Uterus (tissue), 4 donors: ENCODE data around the gene NAA30. TPM values are rescaled to one million over a fixed set of nuclear protein-coding genes. Genes with fewer than 3 reads are reported as not detected.
"Not testable (repeated sequence)": the region's sequence is repeated elsewhere in the genome, so short reads cannot be mapped to it uniquely, and the experiment has no call there.

Experiments used
- DNase-seq, 2 donors: peaks; one replicate each; pipeline ENCODE4 v3.0.0-alpha.2; 2019 to 2020
- H3K27ac ChIP-seq, 2 donors: fragments of 200-600 bp; sonication (generic); 1 replicate in 1 of 2; 2 replicates in 1 of 2; pipeline ENCODE4 v1.5.1; 2016 to 2018
- H3K27me3 ChIP-seq, 2 donors: fragments of 200-600 bp; sonication (generic); one replicate each; pipeline ENCODE4 v1.5.1; 2018 to 2019; ENCODE audit warnings: control low read depth in 1 of 2
- H3K36me3 ChIP-seq, 2 donors: fragments of 200-600 bp; sonication (generic); one replicate each; pipeline ENCODE4 v1.5.1; 2019; ENCODE audit warnings: control low read depth in 1 of 2
- H3K4me1 ChIP-seq, 2 donors: fragments of 200-600 bp; sonication (generic); one replicate each; pipeline ENCODE4 v1.5.1; 2018 to 2019; ENCODE audit warnings: control low read depth in 1 of 2
- H3K4me3 ChIP-seq, 2 donors: fragments of 200-600 bp; sonication (generic); 1 replicate in 1 of 2; 2 replicates in 1 of 2; pipeline ENCODE4 v1.5.1; 2018 to 2019; ENCODE audit warnings: mild to moderate bottlenecking in 1 of 2
- H3K9me3 ChIP-seq, 2 donors: fragments of 200-600 bp; sonication (generic); one replicate each; pipeline ENCODE4 v1.5.1; 2019; ENCODE audit warnings: control low read depth in 1 of 2
- CTCF ChIP-seq, 4 experiments: fragments of 200-600 bp in 2 of 4; fragments of 450-650 bp in 2 of 4; sonication (generic) in 2 of 4; IDR thresholded peaks; one replicate each; pipeline ENCODE4 v1.5.1; 2016 to 2019; ENCODE audit warnings: antibody characterized with exemption in 4 of 4, mild to moderate bottlenecking in 2 of 4, moderate library complexity in 1 of 4
- POLR2A ChIP-seq, 2 donors: fragments of 450-650 bp; IDR thresholded peaks; one replicate each; pipeline ENCODE4 v1.6.1; 2016; ENCODE audit warnings: antibody characterized with exemption in 2 of 2, mild to moderate bottlenecking in 1 of 2, moderate library complexity in 1 of 2
- intact Hi-C: fragments of 100-400 bp; cut with DNase I; formaldehyde crosslinking; loops from one replicate; pipeline ENCODE4 v1.15.1; 2023; ENCODE audit warnings: low total_unique reads
- total RNA-seq, 4 donors: library from RNA; depleted of rRNA in 3 of 4; stranded (reverse); fragments of >200 nt in 3 of 4; gene quantifications; one replicate each; pipeline versions ENCODE4 v1.1.0 to v1.2.4, GENCODE V29; 2014 to 2023
- donor health status: DM: yes; HTN: yes; CAD: no.

NAA30 gene
- 10 to 100 TPM in 3 of 4 donors, 1 to 10 TPM in 1; 8.7 to 38.1 (median 23.1) TPM for total RNA-seq

DNA sequence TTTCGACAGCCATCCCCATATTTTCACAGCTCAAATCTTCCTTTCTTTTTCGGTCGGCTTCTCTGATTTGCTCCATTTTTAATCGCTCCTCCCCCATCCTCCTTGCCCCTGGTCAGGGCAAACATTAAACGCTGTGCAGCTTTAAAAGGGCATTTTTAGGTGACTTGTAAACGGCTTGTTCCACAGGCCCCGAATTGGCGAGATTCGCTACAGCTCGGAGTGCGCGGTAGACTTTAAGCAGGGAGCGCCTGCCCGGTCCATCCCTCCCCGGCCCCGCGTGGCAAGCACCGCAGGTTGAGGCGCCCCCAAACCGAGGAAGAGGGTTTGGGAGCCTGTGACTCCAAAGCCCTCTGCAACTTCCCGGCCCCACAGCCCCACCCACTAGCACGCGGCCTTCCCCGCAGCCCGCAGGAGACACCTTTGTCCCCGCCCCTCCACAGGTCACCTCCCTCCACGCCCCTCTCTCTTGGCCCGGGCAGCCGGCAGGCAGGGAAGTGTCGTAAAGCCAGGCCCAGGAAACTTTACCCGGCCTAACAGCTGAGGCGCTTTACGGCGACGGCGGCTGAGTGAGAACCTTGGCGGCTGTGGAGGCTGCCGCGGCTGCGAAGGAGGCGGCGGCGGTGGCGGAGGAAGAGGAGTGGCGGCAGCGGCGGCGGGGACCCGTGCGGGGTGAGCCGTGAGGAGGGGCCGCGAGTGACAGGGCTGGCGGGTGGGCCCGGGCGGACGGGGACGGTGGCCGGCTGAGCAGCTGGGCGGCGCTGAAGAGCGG is at the start of gene NAA30:
Gene NAA30, plus strand, starts transcription at position 550 of the 769 bp plus-strand sequence. CDS start 372 bp downstream, outside the sequence.
- Histone ChIP-seq H3K27me3 (no peaks in the 10 kb centered on the region), H3K4me1 (peaks cover 0 to 7% of the 10 kb centered on the region in 2 donors), H3K36me3 (no peaks in the 10 kb centered on the region), H3K9me3 (no peaks in the 10 kb centered on the region), H3K27ac (peak within 1 kb of the TSS; percentile 83 to 85), H3K4me3 (peak within 1 kb of the TSS; percentile 82 to 85)
- TF ChIP-seq POLR2A (IDR thresholded peaks at IDR 0.05) (peak; percentile 36 to 42), CTCF (IDR thresholded peaks at IDR 0.05) (no peak)
- intact Hi-C loops: no loop called here
- DNase-seq: peak; percentile 90 to 92

- H3K27ac ChIP-seq, intact Hi-C loops: not testable (repeated sequence)
Measured at GRCh38 chr14:57343545-57344297, 46.7 kb upstream of the NAA30 start.

DNA sequence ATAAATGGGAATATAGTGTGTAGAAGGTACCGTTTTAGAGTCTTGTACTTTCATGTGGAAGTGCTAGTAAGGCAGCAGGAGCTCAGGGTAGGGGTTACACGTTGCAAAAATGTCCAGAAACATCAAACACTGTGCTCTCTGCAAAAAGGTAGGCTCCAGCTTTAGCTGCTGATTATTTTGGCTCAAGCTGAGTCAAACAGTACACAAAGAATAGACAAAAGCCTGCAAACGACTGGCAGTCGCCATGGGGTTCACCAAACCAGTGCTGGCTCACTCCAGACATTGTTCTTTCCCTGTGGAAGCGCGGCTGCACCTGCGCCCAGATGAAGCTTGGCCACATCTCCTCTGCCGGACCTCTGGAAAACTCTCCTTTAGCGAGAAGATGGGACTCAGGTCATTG is 45.3 kb upstream of the NAA30 start:
- no peak overlapping the region for H3K4me3 ChIP-seq
- no peak for DNase-seq
- intact Hi-C loops: no loop called here
- H3K27ac ChIP-seq: no peak overlapping the region
- H3K4me1 ChIP-seq: no peaks in the 10 kb centered on the region
- no peaks in the 10 kb centered on the region for H3K27me3 ChIP-seq
- H3K9me3 ChIP-seq: no peaks in the 10 kb centered on the region
- TF ChIP-seq POLR2A (IDR thresholded peaks at IDR 0.05): no peak
- H3K36me3 ChIP-seq: no peaks in the 10 kb centered on the region

More at GRCh38 chr14:57343545-57344297, 46.7 kb upstream of the NAA30 start:
- not testable (repeated sequence) for DNase-seq, H3K9me3 ChIP-seq, H3K4me1 ChIP-seq, H3K36me3 ChIP-seq, H3K4me3 ChIP-seq, H3K27me3 ChIP-seq

DNA sequence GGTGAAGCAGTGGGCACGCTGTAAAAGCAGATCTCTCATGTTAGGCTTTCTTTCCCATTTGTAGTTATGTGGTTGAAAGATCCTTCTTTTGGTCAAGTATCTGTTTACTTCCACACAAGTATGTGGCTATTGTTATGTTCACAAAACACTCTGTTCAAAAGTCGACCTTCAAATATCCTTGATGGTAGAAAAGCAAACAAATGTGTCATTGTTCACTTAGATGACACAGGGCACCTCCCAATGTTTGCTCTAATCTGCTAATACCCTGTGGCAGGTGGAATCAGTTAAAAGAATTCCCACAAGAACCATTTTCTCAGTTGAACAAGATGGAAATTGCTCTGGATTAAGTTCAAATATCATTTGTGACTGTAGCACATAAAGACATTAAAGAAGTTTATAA is 43.6 kb upstream of the NAA30 start:
- intact Hi-C loops: no loop called here
- DNase-seq: no peak
- Histone ChIP-seq H3K36me3 (no peaks in the 10 kb centered on the region), H3K27me3 (no peaks in the 10 kb centered on the region), H3K9me3 (no peaks in the 10 kb centered on the region), H3K4me1 (no peaks in the 10 kb centered on the region), H3K27ac (no peak overlapping the region), H3K4me3 (no peak overlapping the region)
- TF ChIP-seq POLR2A (IDR thresholded peaks at IDR 0.05): no peak
- no peak for TF ChIP-seq CTCF (IDR thresholded peaks at IDR 0.05)

DNA sequence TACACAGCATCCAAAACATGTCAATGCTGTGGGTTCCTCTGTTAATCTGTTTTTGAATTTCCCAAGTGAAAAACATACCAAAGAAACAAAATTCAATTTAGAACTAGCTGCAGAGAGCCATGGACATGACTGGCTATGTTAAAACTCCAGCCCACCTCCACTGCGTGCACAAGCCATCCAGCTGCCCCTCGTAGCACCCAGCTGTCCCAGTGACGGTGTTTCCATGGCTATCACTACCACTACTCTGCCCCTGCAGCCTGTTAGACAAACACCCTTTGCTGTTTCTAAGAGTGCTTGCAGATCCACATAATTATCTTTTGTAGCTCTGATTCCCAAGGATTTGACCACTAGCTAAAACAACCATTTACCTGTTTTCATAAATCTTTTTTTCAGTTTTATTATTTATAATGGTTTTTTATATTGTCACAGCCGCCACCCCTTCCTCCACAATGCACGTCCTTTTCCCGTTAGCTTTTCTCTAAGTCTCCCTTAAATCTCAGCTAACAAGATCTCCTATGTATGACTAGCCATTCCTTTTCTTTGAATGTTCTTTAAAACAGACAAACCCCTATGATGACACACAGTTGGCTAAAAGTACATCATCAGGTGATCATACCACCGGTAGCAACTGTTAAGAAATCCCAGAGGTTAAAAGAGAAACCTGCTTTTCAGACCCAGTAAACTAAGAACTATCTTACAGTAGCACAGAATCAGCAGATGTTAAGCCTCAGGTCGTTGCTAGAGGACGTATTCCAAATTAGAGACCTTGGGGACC is 37.8 kb upstream of the NAA30 start:
- no peak for TF ChIP-seq POLR2A (IDR thresholded peaks at IDR 0.05)
- TF ChIP-seq CTCF (IDR thresholded peaks at IDR 0.05): no peak
- no peaks in the 10 kb centered on the region for H3K9me3 ChIP-seq
- no peak overlapping the region for H3K4me3 ChIP-seq
- DNase-seq: no peak
- H3K36me3 ChIP-seq: no peaks in the 10 kb centered on the region
- no peaks in the 10 kb centered on the region for H3K27me3 ChIP-seq
- no peaks in the 10 kb centered on the region for H3K4me1 ChIP-seq
- intact Hi-C loops: no loop called here
- H3K27ac ChIP-seq: no peak overlapping the region
